ENCODE data around the gene OR5M3.

The OR5M3 gene

GRCh38 chr11:56473252-56473651, at the start of gene OR5M3:
TSS of gene OR5M3 (minus strand) at chr11:56473352. CDS start at chr11:56470497, 2,855 bp downstream.
- DNase-seq (ENCODE audit: low read depth) = no peak

GRCh38 chr11:56522008-56522407, 48.9 kb upstream of the OR5M3 start:
- DNase-seq (ENCODE audit: low read depth) = no peak

- no peak for DNase-seq (ENCODE audit: low read depth)
Observed at GRCh38 chr11:56513280-56513679, 40.1 kb upstream of the OR5M3 start.

- DNase-seq (ENCODE audit: low read depth) = no peak
Observed at GRCh38 chr11:56509439-56509838, 36.3 kb upstream of the OR5M3 start.

GRCh38 chr11:56497010-56497409, 23.9 kb upstream of the OR5M3 start:
- DNase-seq (ENCODE audit: low read depth) = no peak

GRCh38 chr11:56495117-56495516, 22.0 kb upstream of the OR5M3 start:
- no peak for DNase-seq (ENCODE audit: low read depth)

GRCh38 chr11:56491270-56491669, 18.1 kb upstream of the OR5M3 start, which contains the start of gene OR5M8:
TSS of gene OR5M8 (minus strand) at chr11:56491370. CDS start at chr11:56491370, 0 bp downstream.
- DNase-seq (ENCODE audit: low read depth) = no peak

GRCh38 chr11:56486801-56487200, 13.6 kb upstream of the OR5M3 start:
- DNase-seq (ENCODE audit: low read depth) = no peak

GRCh38 chr11:56474729-56475235, 1.6 kb upstream of the OR5M3 start:
- DNase-seq (ENCODE audit: low read depth) = no peak

- no peak for DNase-seq (ENCODE audit: low read depth)
Observed at GRCh38 chr11:56457076-56457475, 16.1 kb downstream of the OR5M3 start.

- DNase-seq (ENCODE audit: low read depth) = no peak
Observed at GRCh38 chr11:56453521-56453920, 19.6 kb downstream of the OR5M3 start.
